Gastroesophageal sphincter (tissue), 3 donors: Measurements from ENCODE around the gene TSPAN4.

Experiments used
- CTCF ChIP-seq, 4 experiments: fragments of 200-600 bp in 2 of 4; fragments of 450-650 bp in 2 of 4; sonication (generic) in 1 of 4; IDR thresholded peaks; one replicate each; pipeline ENCODE4 v1.5.1; 2017 to 2019; ENCODE audit warnings: antibody characterized with exemption in 4 of 4, mild to moderate bottlenecking in 2 of 4, moderate library complexity in 2 of 4
- EP300 ChIP-seq: sonication (generic); formaldehyde crosslinking; IDR thresholded peaks from one replicate; pipeline ENCODE4 v1.6.1; 2017; ENCODE audit warnings: antibody characterized with exemption, mild to moderate bottlenecking
- POLR2A ChIP-seq, 2 donors: fragments of 450-650 bp; IDR thresholded peaks; one replicate each; pipeline ENCODE4 v1.6.1; 2017; ENCODE audit warnings: antibody characterized with exemption in 2 of 2, mild to moderate bottlenecking in 2 of 2, moderate library complexity in 1 of 2
- POLR2AphosphoS5 ChIP-seq: sonication (generic); formaldehyde crosslinking; IDR thresholded peaks from one replicate; pipeline ENCODE4 v1.6.1; 2017; ENCODE audit warnings: antibody characterized with exemption

DNA sequence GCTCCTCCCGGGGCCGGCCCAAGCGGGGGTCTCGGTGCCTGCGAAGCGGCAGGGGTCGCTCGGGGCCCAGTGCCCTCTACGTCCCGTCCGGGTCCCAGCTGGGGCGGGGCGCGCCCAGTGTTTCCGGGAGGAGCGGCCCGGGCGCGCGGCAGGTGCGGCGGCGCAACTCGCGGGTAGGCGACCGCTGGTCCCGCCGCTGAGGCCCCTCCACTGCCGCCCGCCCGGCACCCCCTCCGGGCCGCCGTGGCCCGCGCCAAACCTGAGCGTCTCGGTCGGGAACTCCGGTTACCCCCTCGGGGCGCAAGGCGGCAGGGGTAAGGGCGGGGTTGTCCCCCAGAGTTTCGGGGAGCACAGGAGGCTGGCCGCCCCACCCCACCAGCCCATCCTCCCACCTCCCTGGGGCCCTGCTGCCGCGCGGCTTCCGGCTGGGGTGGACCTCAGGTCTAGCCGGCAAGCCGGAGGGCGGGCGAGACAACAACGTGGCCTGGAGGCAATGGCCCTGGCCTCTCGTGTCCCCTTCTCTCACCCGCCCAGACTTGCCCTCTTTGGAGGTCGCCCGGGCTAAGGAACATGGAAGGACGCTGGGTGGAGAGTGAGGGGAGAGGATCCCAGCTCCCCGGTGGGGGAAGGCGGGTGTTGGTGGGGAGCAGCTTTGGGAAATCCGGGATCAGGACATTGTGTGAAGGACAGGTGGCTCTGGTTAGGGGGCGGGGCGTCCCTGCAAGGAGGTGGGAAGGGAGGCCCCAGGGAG is 15.3 kb upstream of the TSPAN4 start:
- TF ChIP-seq POLR2AphosphoS5 (no peak), CTCF (IDR thresholded peaks at IDR 0.05) (no peak), POLR2A (IDR thresholded peaks at IDR 0.05) (no peak), EP300 (no peak)
